ENCODE data around the gene NPHP3.

DNA sequence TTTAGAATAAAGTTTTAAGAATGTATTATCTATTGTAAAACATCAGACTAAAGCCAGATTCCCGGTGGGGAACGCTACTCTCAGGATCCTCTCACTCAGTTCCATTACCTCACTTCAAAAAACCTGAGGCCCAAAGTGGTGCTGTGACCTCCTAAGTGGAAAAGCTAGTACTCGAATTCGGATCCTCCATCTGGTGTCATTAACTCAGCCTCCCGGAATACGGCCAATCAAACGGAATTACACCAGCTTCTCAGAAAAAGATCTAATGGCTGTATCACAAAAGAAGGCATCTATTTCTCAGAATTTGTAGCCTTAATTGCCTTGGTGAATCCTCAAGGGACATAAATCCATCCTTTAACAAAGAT lies 63.2 kb downstream of the NPHP3 start:
- TF ChIP-seq, protein P1, sequence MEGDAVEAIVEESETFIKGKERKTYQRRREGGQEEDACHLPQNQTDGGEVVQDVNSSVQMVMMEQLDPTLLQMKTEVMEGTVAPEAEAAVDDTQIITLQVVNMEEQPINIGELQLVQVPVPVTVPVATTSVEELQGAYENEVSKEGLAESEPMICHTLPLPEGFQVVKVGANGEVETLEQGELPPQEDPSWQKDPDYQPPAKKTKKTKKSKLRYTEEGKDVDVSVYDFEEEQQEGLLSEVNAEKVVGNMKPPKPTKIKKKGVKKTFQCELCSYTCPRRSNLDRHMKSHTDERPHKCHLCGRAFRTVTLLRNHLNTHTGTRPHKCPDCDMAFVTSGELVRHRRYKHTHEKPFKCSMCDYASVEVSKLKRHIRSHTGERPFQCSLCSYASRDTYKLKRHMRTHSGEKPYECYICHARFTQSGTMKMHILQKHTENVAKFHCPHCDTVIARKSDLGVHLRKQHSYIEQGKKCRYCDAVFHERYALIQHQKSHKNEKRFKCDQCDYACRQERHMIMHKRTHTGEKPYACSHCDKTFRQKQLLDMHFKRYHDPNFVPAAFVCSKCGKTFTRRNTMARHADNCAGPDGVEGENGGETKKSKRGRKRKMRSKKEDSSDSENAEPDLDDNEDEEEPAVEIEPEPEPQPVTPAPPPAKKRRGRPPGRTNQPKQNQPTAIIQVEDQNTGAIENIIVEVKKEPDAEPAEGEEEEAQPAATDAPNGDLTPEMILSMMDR (IDR thresholded peaks at IDR 0.05; ENCODE audit: insufficient read depth, low read length, poor library complexity, severe bottlenecking): no peak
- TF ChIP-seq EZH2phosphoT487 (conservative IDR thresholded peaks at IDR 0.05; ENCODE audit: low read length): no peak

Data from SU-DHL-6 (cell line).